ENCODE results near the gene UMODL1. TPM values are rescaled to one million over a fixed set of nuclear protein-coding genes. Genes with fewer than 3 reads are reported as not detected.

The UMODL1 gene
- total and polyA plus RNA-seq, 12 donors = 0.10 to 0.79 (median 0.17) TPM; not detected in 9

- no peak overlapping the region for H3K27ac ChIP-seq
- H3K4me3 ChIP-seq = no peak overlapping the region
- no peaks in the 10 kb centered on the region for H3K27me3 ChIP-seq
- intact Hi-C loops (cut with DNase I) = no loop called here
- DNase-seq = no peak
- no peaks in the 10 kb centered on the region for H3K4me1 ChIP-seq (replicated peaks in 1 of 2)
- 81 to 88% (median 86%) methylated on average over 18 to 22 of the region's 22 CpGs for WGBS, 4 donors
- no peaks in the 10 kb centered on the region for H3K9me3 ChIP-seq (replicated peaks in 1 of 3)
- H3K36me3 ChIP-seq (replicated peaks in 1 of 2) = no peaks in the 10 kb centered on the region
- TF ChIP-seq POLR2A (IDR thresholded peaks at IDR 0.05) = no peak
- TF ChIP-seq, protein P1, sequence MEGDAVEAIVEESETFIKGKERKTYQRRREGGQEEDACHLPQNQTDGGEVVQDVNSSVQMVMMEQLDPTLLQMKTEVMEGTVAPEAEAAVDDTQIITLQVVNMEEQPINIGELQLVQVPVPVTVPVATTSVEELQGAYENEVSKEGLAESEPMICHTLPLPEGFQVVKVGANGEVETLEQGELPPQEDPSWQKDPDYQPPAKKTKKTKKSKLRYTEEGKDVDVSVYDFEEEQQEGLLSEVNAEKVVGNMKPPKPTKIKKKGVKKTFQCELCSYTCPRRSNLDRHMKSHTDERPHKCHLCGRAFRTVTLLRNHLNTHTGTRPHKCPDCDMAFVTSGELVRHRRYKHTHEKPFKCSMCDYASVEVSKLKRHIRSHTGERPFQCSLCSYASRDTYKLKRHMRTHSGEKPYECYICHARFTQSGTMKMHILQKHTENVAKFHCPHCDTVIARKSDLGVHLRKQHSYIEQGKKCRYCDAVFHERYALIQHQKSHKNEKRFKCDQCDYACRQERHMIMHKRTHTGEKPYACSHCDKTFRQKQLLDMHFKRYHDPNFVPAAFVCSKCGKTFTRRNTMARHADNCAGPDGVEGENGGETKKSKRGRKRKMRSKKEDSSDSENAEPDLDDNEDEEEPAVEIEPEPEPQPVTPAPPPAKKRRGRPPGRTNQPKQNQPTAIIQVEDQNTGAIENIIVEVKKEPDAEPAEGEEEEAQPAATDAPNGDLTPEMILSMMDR (IDR thresholded peaks at IDR 0.05) = no peak
Observed at GRCh38 chr21:42137191-42137904, 66.2 kb downstream of the UMODL1 start.

DNA sequence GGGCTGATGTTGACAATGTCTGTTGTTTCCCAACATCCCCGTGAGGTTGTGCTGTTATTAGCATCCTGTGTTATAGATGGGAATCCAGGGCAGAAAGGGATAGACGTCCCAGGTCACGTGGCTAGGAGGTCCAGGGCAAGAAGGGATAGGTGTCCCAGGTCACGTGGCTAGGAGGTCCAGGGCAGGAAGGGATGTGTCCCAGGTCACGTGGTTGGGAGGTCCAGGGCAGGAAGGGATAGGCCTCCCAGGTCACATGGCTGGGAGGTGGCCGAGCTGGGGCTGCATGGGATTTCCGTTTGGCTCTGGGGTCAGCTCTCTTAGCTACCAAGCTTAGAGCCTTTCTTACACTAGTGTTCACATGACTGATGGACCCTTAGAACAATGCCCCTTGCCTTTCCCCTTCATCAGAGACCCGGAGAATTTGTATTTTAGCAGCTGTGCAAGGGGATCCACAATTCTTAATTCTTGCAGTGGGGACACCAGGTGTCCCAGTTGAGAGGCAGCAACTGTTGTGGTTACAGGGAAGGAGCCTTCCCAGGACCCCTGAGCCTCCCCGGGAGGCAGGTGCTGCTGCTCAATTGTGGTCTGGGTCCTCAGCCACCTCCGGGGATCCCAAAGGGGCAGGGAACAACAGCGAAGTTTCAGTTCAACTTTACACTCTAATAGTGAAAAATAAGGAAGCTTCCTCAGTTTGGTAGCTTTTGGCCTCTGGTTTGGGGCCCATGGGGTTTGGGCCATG is 69.2 kb downstream of the UMODL1 start:
- H3K4me1 ChIP-seq (replicated peaks in 1 of 2) = no peaks in the 10 kb centered on the region
- no peaks in the 10 kb centered on the region for H3K27me3 ChIP-seq
- no peaks in the 10 kb centered on the region for H3K9me3 ChIP-seq (replicated peaks in 1 of 3)
- peak in 1 of 7 donors; percentile 25 for DNase-seq
- TF ChIP-seq, protein P1 (IDR thresholded peaks at IDR 0.05) = no peak
- TF ChIP-seq POLR2A (IDR thresholded peaks at IDR 0.05) = no peak
- no peaks in the 10 kb centered on the region for H3K36me3 ChIP-seq (replicated peaks in 1 of 2)
- 62 to 72% (median 66%) methylated on average over 8 to 11 of the region's 11 CpGs for WGBS, 4 donors
- intact Hi-C loops (cut with DNase I) = loop anchor here (5.0 to 10.0 kb wide), 3 partner anchors 114 to 307 kb away; no protein-coding TSS in a partner anchor
- H3K27ac ChIP-seq = no peak overlapping the region
- no peak overlapping the region for H3K4me3 ChIP-seq

- Histone ChIP-seq H3K9me3 (replicated peaks in 1 of 3) (no peaks in the 10 kb centered on the region), H3K4me3 (no peak overlapping the region), H3K4me1 (replicated peaks in 1 of 2) (no peaks in the 10 kb centered on the region), H3K36me3 (replicated peaks in 1 of 2) (no peaks in the 10 kb centered on the region), H3K27me3 (no peaks in the 10 kb centered on the region), H3K27ac (no peak overlapping the region)
- 66 to 88% (median 79%) methylated on average over 8 of the region's 8 CpGs for WGBS, 4 donors
- DNase-seq = no peak
- TF ChIP-seq, protein P1 (IDR thresholded peaks at IDR 0.05) = no peak
- TF ChIP-seq POLR2A (IDR thresholded peaks at IDR 0.05) = no peak
- intact Hi-C loops (cut with DNase I) = loop anchor here (5.0 to 10.0 kb wide), 3 partner anchors 113 to 306 kb away; no protein-coding TSS in a partner anchor
Observed at GRCh38 chr21:42141643-42142042, 70.5 kb downstream of the UMODL1 start.

GRCh38 chr21:42142141-42142540 is 71.0 kb downstream of the UMODL1 start:
- H3K27me3 ChIP-seq = no peaks in the 10 kb centered on the region
- no peaks in the 10 kb centered on the region for H3K9me3 ChIP-seq (replicated peaks in 1 of 3)
- no peaks in the 10 kb centered on the region for H3K36me3 ChIP-seq (replicated peaks in 1 of 2)
- 79 to 86% (median 84%) methylated on average over 11 to 18 of the region's 18 CpGs for WGBS, 4 donors
- no peaks in the 10 kb centered on the region for H3K4me1 ChIP-seq (replicated peaks in 1 of 2)
- intact Hi-C loops (cut with DNase I) = loop anchor here (5.0 to 10.0 kb wide), 3 partner anchors 113 to 305 kb away; no protein-coding TSS in a partner anchor
- DNase-seq = no peak
- no peak overlapping the region for H3K4me3 ChIP-seq
- TF ChIP-seq POLR2A (IDR thresholded peaks at IDR 0.05) = no peak
- TF ChIP-seq, protein P1 (IDR thresholded peaks at IDR 0.05) = no peak
- no peak overlapping the region for H3K27ac ChIP-seq

Measured in adrenal gland (tissue), 12 donors.